Esophagus muscularis mucosa (tissue), 4 donors: ENCODE results near the gene PCDHGC5. TPM values are rescaled to one million over a fixed set of nuclear protein-coding genes. Genes with fewer than 3 reads are reported as not detected.

Experiments
- DNase-seq: peaks from one replicate; pipeline ENCODE4 v3.0.0-alpha.2; 2017; ENCODE audit errors: extremely low spot score
- H3K27ac ChIP-seq, 4 donors: fragments of 200-600 bp; sonication (generic); replicated peaks in 1 of 4; 1 replicate in 3 of 4; 2 replicates in 1 of 4; pipeline ENCODE4 v1.5.1; 2016 to 2019; ENCODE audit warnings: mild to moderate bottlenecking in 1 of 4
- H3K27me3 ChIP-seq, 4 donors: fragments of 200-600 bp; sonication (generic); one replicate each; pipeline versions ENCODE4 v1.5.1 to v1.6.0; 2016 to 2019
- H3K36me3 ChIP-seq, 4 donors: fragments of 200-600 bp; sonication (generic); one replicate each; pipeline ENCODE4 v1.5.1; 2016 to 2019
- H3K4me1 ChIP-seq, 4 donors: fragments of 200-600 bp; sonication (generic); one replicate each; pipeline ENCODE4 v1.5.1; 2016 to 2019
- H3K4me3 ChIP-seq, 4 donors: fragments of 200-600 bp; sonication (generic); 1 replicate in 2 of 4; 2 replicates in 2 of 4; pipeline ENCODE4 v1.5.1; 2016 to 2019; ENCODE audit warnings: mild to moderate bottlenecking in 4 of 4, moderate library complexity in 1 of 4
- H3K9me3 ChIP-seq, 4 donors: fragments of 200-600 bp; sonication (generic); 1 replicate in 3 of 4; 2 replicates in 1 of 4; pipeline ENCODE4 v1.5.1; 2016 to 2019
- EP300 ChIP-seq: sonication (generic); formaldehyde crosslinking; IDR thresholded peaks from one replicate; pipeline ENCODE4 v1.6.1; 2017; ENCODE audit warnings: antibody characterized with exemption
- POLR2A ChIP-seq: fragments of 450-650 bp; IDR thresholded peaks from one replicate; pipeline ENCODE4 v1.6.1; 2017; ENCODE audit warnings: antibody characterized with exemption, moderate library complexity, mild to moderate bottlenecking, low read depth
- POLR2AphosphoS5 ChIP-seq, 2 donors: sonication (generic); formaldehyde crosslinking; IDR thresholded peaks; one replicate each; pipeline ENCODE4 v1.6.1; 2017; ENCODE audit warnings: antibody characterized with exemption in 2 of 2
- WGBS: methylation state at CpG from one replicate; pipeline ENCODE4 v1.1.5; 2018; 5-methylcytosine and 5-hydroxymethylcytosine counted together
- intact Hi-C: fragments of 100-400 bp; cut with DNase I; formaldehyde crosslinking; loops from one replicate; pipeline ENCODE4 v1.15.1; 2023
- total RNA-seq, 4 donors: library from RNA; depleted of rRNA; stranded (reverse); fragments of >200 nt; gene quantifications; one replicate each; pipeline versions ENCODE4 v1.1.0 to v1.2.1, GENCODE V29; 2016
- TF ChIP-seq, protein P1 (sequence below), 3 experiments: fragments of 200-600 bp in 2 of 3; fragments of 450-650 bp in 1 of 3; sonication (generic) in 2 of 3; IDR thresholded peaks; one replicate each; pipeline ENCODE4 v1.5.1; 2017 to 2019; ENCODE audit warnings: antibody characterized with exemption in 3 of 3, mild to moderate bottlenecking in 2 of 3, moderate library complexity in 1 of 3

Gene PCDHGC5
- total RNA-seq, 4 donors from 2014 or later = 0.71 to 3.7 (median 1.4) TPM

DNA sequence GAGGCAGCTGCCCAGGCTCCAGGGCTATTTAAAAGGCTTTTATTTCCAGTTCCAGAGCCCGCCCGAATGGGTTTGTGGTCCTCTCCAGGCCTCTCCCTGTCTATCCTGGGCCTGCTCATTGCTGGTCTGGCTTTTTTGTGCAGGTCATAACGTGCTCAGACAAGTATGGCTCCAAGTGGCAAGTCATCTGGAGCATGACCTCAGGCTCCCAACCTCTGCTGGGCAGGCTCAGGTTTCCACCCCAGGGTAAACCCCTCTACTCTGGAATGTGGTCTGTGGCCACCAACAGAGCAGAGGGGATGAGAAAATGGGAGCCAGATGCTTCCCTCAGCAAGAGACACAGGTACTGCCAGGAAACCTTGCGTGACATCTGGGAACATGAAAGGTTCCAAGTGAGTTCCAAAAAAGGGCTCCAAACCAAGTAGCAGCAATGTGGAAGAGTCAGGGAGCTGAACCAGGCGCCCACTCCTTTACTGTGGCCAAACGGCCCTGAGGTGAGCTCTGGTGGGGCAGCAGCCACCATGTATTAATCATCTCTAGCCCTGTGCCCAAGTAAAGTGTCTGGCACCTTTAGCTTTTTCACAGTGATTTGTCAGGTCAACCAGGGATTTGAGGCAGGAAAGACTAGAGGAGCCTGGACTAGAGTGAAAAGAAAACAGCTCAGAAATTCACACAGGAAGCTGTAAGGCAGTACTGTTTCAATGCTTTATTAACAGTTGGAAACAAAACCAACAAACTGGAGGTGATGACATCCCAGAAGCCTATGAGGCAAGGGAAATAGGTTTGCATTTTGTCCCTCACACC lies 25.7 kb downstream of the PCDHGC5 start:
- peaks cover 0 to 64% (median 38%) of the 10 kb centered on the region in 4 donors for H3K36me3 ChIP-seq
- H3K27me3 ChIP-seq = no peaks in the 10 kb centered on the region
- peak overlapping the region; percentile 91 to 97 (median 94) for H3K27ac ChIP-seq
- H3K4me3 ChIP-seq = peak overlapping the region; percentile 65 to 71 (median 66)
- H3K9me3 ChIP-seq = no peaks in the 10 kb centered on the region
- intact Hi-C loops = loop anchor here (2.0 kb wide), 1 partner anchor 38 kb away; no protein-coding TSS in a partner anchor
- DNase-seq = no peak
- TF ChIP-seq, protein P1, sequence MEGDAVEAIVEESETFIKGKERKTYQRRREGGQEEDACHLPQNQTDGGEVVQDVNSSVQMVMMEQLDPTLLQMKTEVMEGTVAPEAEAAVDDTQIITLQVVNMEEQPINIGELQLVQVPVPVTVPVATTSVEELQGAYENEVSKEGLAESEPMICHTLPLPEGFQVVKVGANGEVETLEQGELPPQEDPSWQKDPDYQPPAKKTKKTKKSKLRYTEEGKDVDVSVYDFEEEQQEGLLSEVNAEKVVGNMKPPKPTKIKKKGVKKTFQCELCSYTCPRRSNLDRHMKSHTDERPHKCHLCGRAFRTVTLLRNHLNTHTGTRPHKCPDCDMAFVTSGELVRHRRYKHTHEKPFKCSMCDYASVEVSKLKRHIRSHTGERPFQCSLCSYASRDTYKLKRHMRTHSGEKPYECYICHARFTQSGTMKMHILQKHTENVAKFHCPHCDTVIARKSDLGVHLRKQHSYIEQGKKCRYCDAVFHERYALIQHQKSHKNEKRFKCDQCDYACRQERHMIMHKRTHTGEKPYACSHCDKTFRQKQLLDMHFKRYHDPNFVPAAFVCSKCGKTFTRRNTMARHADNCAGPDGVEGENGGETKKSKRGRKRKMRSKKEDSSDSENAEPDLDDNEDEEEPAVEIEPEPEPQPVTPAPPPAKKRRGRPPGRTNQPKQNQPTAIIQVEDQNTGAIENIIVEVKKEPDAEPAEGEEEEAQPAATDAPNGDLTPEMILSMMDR (IDR thresholded peaks at IDR 0.05) = no peak
- peak in 1 of 2 donors; percentile 4 for TF ChIP-seq POLR2AphosphoS5 (IDR thresholded peaks at IDR 0.05)
- peak; percentile 26 for TF ChIP-seq POLR2A
- no peak for TF ChIP-seq EP300
- WGBS = 50% methylated on average over 6 of the region's 6 CpGs
- peaks cover 49 to 72% (median 57%) of the 10 kb centered on the region in 4 donors for H3K4me1 ChIP-seq

DNA sequence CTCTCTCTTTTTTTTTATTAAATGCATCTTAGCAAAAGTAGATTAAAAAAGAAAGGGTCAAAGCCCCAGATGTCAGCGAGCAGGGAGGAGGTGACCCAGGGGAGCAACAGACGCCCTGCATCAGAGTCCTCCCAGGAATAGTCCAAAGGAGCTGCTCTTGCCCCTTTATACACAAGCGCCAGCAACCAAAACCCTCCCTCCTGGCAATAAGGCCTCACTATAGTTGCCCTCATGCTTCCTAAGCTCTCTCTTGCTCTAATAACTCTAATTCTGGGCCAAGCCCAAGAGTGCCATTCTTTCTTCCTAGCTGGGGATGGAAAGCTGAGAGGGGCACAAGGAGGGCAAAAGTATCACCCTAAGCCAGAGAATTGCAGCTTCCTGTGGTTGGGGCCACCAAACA lies 26.3 kb downstream of the PCDHGC5 start:
- DNase-seq = no peak
- Histone ChIP-seq H3K36me3 (peaks cover 0 to 59% (median 39%) of the 10 kb centered on the region in 4 donors), H3K4me1 (peaks cover 49 to 72% (median 57%) of the 10 kb centered on the region in 4 donors), H3K4me3 (no peak overlapping the region), H3K27ac (peak overlapping the region; percentile 91 to 97 (median 94)), H3K27me3 (no peaks in the 10 kb centered on the region), H3K9me3 (no peaks in the 10 kb centered on the region)
- 73% methylated on average over 3 of the region's 3 CpGs for WGBS
- no peak for TF ChIP-seq POLR2A
- TF ChIP-seq, protein P1 (IDR thresholded peaks at IDR 0.05) = no peak
- no peak for TF ChIP-seq POLR2AphosphoS5 (IDR thresholded peaks at IDR 0.05)
- no peak for TF ChIP-seq EP300
- intact Hi-C loops = loop anchor here (2.0 kb wide), 1 partner anchor 38 kb away; no protein-coding TSS in a partner anchor

DNA sequence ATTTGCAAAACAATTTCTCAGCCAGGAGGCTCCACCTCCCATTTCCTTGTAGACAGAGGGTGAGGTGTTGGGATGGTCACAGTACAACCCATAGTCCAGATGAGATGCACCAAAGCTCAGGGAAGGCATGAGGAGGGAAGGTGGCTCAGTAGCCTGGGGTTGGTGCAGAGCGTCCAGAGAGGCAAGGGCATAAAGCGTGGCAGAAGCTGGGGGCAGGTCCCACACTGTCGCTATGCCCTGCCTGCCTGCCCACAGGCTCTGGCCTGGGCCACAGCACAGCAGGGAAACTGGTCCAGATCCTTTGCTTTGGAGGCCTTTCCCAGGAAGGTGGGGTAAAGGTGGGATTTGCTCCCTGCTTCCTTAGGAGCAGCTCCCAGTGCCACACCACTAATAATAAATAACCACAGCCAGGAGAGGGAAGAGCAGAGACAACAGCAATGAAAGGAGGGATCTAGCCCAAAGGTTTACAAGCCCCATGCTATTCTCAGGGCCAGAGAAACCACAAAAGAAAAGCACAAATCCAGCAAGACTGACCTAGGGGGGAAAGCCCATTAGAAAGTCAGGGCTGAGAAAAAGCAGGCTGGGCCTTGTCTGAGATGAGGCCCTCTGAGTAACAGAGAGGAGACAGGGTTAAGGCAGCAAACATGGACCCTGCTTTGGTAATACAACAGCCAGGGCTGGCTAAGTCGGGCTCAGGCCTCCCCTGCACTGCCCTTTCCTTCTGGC lies 27.2 kb downstream of the PCDHGC5 start:
- WGBS = 78% methylated on average over 4 of the region's 4 CpGs
- no peak for DNase-seq
- Histone ChIP-seq H3K27ac (peak overlapping the region; percentile 33 to 97 (median 93)), H3K9me3 (no peaks in the 10 kb centered on the region), H3K4me1 (peaks cover 56 to 80% (median 66%) of the 10 kb centered on the region in 4 donors), H3K4me3 (no peak overlapping the region), H3K27me3 (no peaks in the 10 kb centered on the region), H3K36me3 (peaks cover 0 to 51% (median 33%) of the 10 kb centered on the region in 4 donors)
- TF ChIP-seq EP300 (no peak), POLR2A (no peak), POLR2AphosphoS5 (IDR thresholded peaks at IDR 0.05) (no peak)
- TF ChIP-seq, protein P1 (IDR thresholded peaks at IDR 0.05) = no peak
- intact Hi-C loops = loop anchor here (2.0 kb wide), 1 partner anchor 39 kb away; no protein-coding TSS in a partner anchor

DNA sequence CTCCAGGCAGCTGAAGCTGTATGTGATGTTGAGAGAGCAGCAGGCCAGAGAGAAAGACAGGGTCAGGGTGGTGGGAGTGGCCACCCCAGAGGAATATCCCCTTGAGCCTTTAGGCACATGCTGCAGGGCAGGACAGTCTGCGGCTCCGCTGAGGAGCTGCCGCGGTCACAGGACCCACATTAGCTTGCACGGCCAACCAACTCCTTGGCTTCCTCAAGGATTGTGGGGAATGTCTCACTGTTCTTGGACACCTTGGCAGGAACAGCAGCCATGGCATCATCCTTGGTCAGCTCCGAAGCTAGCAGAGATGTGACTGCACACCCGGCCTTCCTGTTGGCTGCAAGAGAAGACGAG lies 27.8 kb downstream of the PCDHGC5 start:
- peaks cover 61 to 85% (median 72%) of the 10 kb centered on the region in 4 donors for H3K4me1 ChIP-seq
- no peaks in the 10 kb centered on the region for H3K27me3 ChIP-seq
- intact Hi-C loops = no loop called here
- H3K4me3 ChIP-seq = no peak overlapping the region
- WGBS = 74% methylated on average over 5 of the region's 8 CpGs
- no peak for DNase-seq
- H3K9me3 ChIP-seq = no peaks in the 10 kb centered on the region
- peaks cover 0 to 45% (median 27%) of the 10 kb centered on the region in 4 donors for H3K36me3 ChIP-seq
- H3K27ac ChIP-seq = peak overlapping the region; percentile 33 to 97 (median 93)
- TF ChIP-seq, protein P1 (IDR thresholded peaks at IDR 0.05) = no peak
- TF ChIP-seq EP300 (no peak), POLR2AphosphoS5 (IDR thresholded peaks at IDR 0.05) (no peak), POLR2A (no peak)
